Measurements from ENCODE around the gene ZNF835. TPM values are rescaled to one million over a fixed set of nuclear protein-coding genes. Genes with fewer than 3 reads are reported as not detected.

Gene ZNF835
- total RNA-seq, 1 experiment from 2014 or later, result 3.2 TPM

DNA sequence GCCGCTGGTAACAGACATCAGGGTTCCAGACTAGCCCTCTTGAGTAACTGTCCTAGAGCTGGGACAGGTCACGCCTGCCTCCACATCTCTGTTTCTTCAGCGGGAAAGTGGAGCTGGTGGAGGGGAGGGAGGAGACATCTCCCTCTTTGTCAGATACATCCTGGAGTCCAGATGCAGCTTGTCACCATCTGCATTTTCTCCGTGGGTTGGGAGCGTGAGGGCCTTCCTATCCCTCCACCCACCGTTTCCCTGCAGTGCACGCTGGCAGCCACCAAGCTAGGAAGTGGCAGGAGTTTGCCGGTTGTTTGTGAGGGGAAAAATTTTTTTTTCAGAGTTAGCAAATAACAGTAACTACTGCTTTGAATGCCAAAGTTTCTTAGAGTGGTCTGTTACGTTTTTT, 48.6 kb downstream of the ZNF835 start:
- no TSS peak for BruUV-seq (replicated peaks)
- H3K4me1 ChIP-seq (ENCODE audit: insufficient read depth, low read length, poor library complexity, severe bottlenecking), result no peaks in the 10 kb centered on the region
- CTCF ChIA-PET, result no interaction called here

DNA sequence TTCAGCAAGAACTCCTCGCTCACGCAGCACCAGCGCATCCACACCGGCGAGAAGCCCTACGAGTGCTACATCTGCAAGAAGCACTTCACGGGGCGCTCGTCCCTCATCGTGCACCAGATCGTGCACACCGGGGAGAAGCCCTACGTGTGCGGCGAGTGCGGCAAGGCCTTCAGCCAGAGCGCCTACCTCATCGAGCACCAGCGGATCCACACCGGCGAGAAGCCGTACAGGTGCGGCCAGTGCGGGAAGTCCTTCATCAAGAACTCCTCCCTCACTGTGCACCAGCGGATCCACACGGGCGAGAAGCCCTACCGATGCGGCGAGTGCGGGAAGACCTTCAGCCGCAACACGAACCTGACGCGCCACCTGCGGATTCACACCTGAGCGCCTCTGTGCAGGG, 49.2 kb downstream of the ZNF835 start:
- CTCF ChIA-PET, result no interaction called here

More for the DNA sequence above, 48.6 kb downstream of the ZNF835 start:
- no peaks in the 10 kb centered on the region for H3K9me3 ChIP-seq (ENCODE audit: low read depth, low read length, poor library complexity, severe bottlenecking)
- H3K27me3 ChIP-seq (replicated peaks; ENCODE audit: insufficient read depth, low read depth, low read length, poor library complexity), result no peaks in the 10 kb centered on the region
- peaks cover 12% of the 10 kb centered on the region for H3K36me3 ChIP-seq (ENCODE audit: insufficient read depth, low read length, poor library complexity, severe bottlenecking)
- H3K27ac ChIP-seq (ENCODE audit: low read depth, low read length, poor library complexity, severe bottlenecking), result no peak overlapping the region
- POLR2A ChIA-PET (ENCODE audit: low non-redundant PET), result no interaction called here
- intact Hi-C loops (cut with micrococcal nuclease; ENCODE audit: unreplicated experiment), result no loop called here
- no peak overlapping the region for H3K4me3 ChIP-seq (ENCODE audit: low read depth, low read length, poor library complexity, severe bottlenecking)
- TF ChIP-seq, protein P1, sequence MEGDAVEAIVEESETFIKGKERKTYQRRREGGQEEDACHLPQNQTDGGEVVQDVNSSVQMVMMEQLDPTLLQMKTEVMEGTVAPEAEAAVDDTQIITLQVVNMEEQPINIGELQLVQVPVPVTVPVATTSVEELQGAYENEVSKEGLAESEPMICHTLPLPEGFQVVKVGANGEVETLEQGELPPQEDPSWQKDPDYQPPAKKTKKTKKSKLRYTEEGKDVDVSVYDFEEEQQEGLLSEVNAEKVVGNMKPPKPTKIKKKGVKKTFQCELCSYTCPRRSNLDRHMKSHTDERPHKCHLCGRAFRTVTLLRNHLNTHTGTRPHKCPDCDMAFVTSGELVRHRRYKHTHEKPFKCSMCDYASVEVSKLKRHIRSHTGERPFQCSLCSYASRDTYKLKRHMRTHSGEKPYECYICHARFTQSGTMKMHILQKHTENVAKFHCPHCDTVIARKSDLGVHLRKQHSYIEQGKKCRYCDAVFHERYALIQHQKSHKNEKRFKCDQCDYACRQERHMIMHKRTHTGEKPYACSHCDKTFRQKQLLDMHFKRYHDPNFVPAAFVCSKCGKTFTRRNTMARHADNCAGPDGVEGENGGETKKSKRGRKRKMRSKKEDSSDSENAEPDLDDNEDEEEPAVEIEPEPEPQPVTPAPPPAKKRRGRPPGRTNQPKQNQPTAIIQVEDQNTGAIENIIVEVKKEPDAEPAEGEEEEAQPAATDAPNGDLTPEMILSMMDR (conservative IDR thresholded peaks at IDR 0.05; ENCODE audit: low read depth, low read length), result no peak
- TF ChIP-seq EZH2 (IDR thresholded peaks at IDR 0.05; ENCODE audit: borderline replicate concordance, low read depth, low read length, poor library complexity, severe bottlenecking), result no peak
- DNase-seq (ENCODE audit: low spot score), result no peak

GRCh38 chr19:56619121-56619520, 52.4 kb downstream of the ZNF835 start:
- intact Hi-C loops (cut with micrococcal nuclease; ENCODE audit: unreplicated experiment), result no loop called here
- DNase-seq (ENCODE audit: low spot score), result no peak
- BruUV-seq (replicated peaks), result no TSS peak
- no peak overlapping the region for H3K27ac ChIP-seq (ENCODE audit: low read depth, low read length, poor library complexity, severe bottlenecking)
- TF ChIP-seq, protein P1 (conservative IDR thresholded peaks at IDR 0.05; ENCODE audit: low read depth, low read length), result no peak
- TF ChIP-seq EZH2 (IDR thresholded peaks at IDR 0.05; ENCODE audit: borderline replicate concordance, low read depth, low read length, poor library complexity, severe bottlenecking), result no peak
- H3K4me1 ChIP-seq (ENCODE audit: insufficient read depth, low read length, poor library complexity, severe bottlenecking), result no peaks in the 10 kb centered on the region
- H3K27me3 ChIP-seq (replicated peaks; ENCODE audit: insufficient read depth, low read depth, low read length, poor library complexity), result no peaks in the 10 kb centered on the region
- ChIA-PET CTCF (no interaction called here), POLR2A (ENCODE audit: low non-redundant PET) (no interaction called here)
- H3K9me3 ChIP-seq (ENCODE audit: low read depth, low read length, poor library complexity, severe bottlenecking), result peaks cover 13% of the 10 kb centered on the region
- peaks cover 12% of the 10 kb centered on the region for H3K36me3 ChIP-seq (ENCODE audit: insufficient read depth, low read length, poor library complexity, severe bottlenecking)
- H3K4me3 ChIP-seq (ENCODE audit: low read depth, low read length, poor library complexity, severe bottlenecking), result no peak overlapping the region

More for the DNA sequence above, 49.2 kb downstream of the ZNF835 start:
- H3K4me3 ChIP-seq (ENCODE audit: low read depth, low read length, poor library complexity, severe bottlenecking), result no peak overlapping the region
- DNase-seq (ENCODE audit: low spot score), result no peak
- no peaks in the 10 kb centered on the region for H3K4me1 ChIP-seq (ENCODE audit: insufficient read depth, low read length, poor library complexity, severe bottlenecking)
- POLR2A ChIA-PET (ENCODE audit: low non-redundant PET), result no interaction called here
- H3K27ac ChIP-seq (ENCODE audit: low read depth, low read length, poor library complexity, severe bottlenecking), result no peak overlapping the region
- H3K27me3 ChIP-seq (replicated peaks; ENCODE audit: insufficient read depth, low read depth, low read length, poor library complexity), result no peaks in the 10 kb centered on the region
- TF ChIP-seq, protein P1 (conservative IDR thresholded peaks at IDR 0.05; ENCODE audit: low read depth, low read length), result no peak
- TF ChIP-seq EZH2 (IDR thresholded peaks at IDR 0.05; ENCODE audit: borderline replicate concordance, low read depth, low read length, poor library complexity, severe bottlenecking), result no peak
- peaks cover 12% of the 10 kb centered on the region for H3K36me3 ChIP-seq (ENCODE audit: insufficient read depth, low read length, poor library complexity, severe bottlenecking)
- no peaks in the 10 kb centered on the region for H3K9me3 ChIP-seq (ENCODE audit: low read depth, low read length, poor library complexity, severe bottlenecking)
- intact Hi-C loops (cut with micrococcal nuclease; ENCODE audit: unreplicated experiment), result no loop called here
- BruUV-seq (replicated peaks), result no TSS peak
